Upper lobe of left lung (tissue), 4 donors: ENCODE data around the gene PIK3R2.

ENCODE experiments used
- EP300 ChIP-seq, 4 donors: sonication (generic); formaldehyde crosslinking; IDR thresholded peaks; one replicate each; pipeline ENCODE4 v1.5.1; 2017; ENCODE audit warnings: antibody characterized with exemption in 4 of 4, control low read depth in 2 of 4
- POLR2A ChIP-seq, 4 donors: fragments of 450-650 bp; IDR thresholded peaks; one replicate each; pipeline ENCODE4 v1.5.1; 2016 to 2017; ENCODE audit warnings: antibody characterized with exemption in 4 of 4, mild to moderate bottlenecking in 2 of 4
- TF ChIP-seq, protein P1 (sequence below), 6 experiments: fragments of 450-650 bp in 4 of 6; fragments of 200-600 bp in 2 of 6; sonication (generic) in 2 of 6; IDR thresholded peaks; one replicate each; pipeline ENCODE4 v1.5.1; 2016 to 2019; ENCODE audit warnings: antibody characterized with exemption in 6 of 6

DNA sequence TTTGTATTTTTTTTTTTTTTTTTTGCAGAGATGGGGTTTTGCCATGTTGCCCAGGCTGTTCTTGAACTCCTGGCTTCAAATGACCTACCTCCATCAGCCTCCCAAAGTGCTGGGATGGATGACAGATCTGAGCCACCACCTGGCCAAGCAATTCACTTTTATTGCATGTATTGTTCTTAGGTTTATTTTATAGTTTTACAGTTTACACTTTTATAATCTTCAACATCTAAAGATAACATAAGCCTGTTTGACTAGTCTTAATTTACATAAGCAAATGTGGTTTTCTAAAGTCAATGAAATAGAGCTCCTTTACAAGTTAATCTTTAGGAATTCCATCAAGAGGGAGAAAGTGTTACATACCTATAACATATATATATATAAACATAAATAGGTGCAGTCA is 30.6 kb downstream of the PIK3R2 start:
- TF ChIP-seq, protein P1, sequence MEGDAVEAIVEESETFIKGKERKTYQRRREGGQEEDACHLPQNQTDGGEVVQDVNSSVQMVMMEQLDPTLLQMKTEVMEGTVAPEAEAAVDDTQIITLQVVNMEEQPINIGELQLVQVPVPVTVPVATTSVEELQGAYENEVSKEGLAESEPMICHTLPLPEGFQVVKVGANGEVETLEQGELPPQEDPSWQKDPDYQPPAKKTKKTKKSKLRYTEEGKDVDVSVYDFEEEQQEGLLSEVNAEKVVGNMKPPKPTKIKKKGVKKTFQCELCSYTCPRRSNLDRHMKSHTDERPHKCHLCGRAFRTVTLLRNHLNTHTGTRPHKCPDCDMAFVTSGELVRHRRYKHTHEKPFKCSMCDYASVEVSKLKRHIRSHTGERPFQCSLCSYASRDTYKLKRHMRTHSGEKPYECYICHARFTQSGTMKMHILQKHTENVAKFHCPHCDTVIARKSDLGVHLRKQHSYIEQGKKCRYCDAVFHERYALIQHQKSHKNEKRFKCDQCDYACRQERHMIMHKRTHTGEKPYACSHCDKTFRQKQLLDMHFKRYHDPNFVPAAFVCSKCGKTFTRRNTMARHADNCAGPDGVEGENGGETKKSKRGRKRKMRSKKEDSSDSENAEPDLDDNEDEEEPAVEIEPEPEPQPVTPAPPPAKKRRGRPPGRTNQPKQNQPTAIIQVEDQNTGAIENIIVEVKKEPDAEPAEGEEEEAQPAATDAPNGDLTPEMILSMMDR (IDR thresholded peaks at IDR 0.05), result no peak
- TF ChIP-seq EP300 (IDR thresholded peaks at IDR 0.05), result no peak
- TF ChIP-seq POLR2A (IDR thresholded peaks at IDR 0.05), result no peak
